Neural progenitor cell (in vitro differentiated cells): ENCODE data around the gene RALB.

Experiments
- CTCF ChIP-seq: fragments of 200-600 bp; sonication (generic); IDR thresholded peaks from 2 replicates; pipeline ENCODE4 v1.5.1; 2017; ENCODE audit warnings: antibody characterized with exemption, mild to moderate bottlenecking
- EZH2 ChIP-seq: fragments of 200-600 bp; sonication (generic); IDR thresholded peaks from 2 replicates; pipeline ENCODE4 v1.6.1; 2017; ENCODE audit warnings: antibody characterized with exemption, mild to moderate bottlenecking, moderate library complexity
- EZH2phosphoT487 ChIP-seq: fragments of 200-600 bp; sonication (generic); IDR thresholded peaks from 2 replicates; pipeline ENCODE4 v1.6.1; 2017; ENCODE audit warnings: antibody characterized with exemption

GRCh38 chr2:120231974-120232635 is 20.5 kb upstream of the RALB start:
- TF ChIP-seq CTCF = no peak
- no peak for TF ChIP-seq EZH2
- TF ChIP-seq EZH2phosphoT487 = no peak
